IMR-90 (cell line): ENCODE measurements around the gene PCCA. TPM values are rescaled to one million over a fixed set of nuclear protein-coding genes. Genes with fewer than 3 reads are reported as not detected.
A peak's percentile ranks its signal among the peaks of the same experiment; 100 is the strongest.

Experiments used
- ATAC-seq: fragments of 200-7000 bp; cut with Tn5 transposase; 2 replicates; pipeline ENCODE4 v1.9.1; 2020; ENCODE audit warnings: low read depth, mild to moderate bottlenecking, moderate library complexity
- BruUV-seq: library from RNA; stranded (reverse); fragments of 400-500 nt; replicated peaks from 2 replicates; lab custom pipeline; 2021; lab: Mats Ljungman, UMichigan
- CTCF ChIA-PET: fragments of 300-600 bp; formaldehyde crosslinking; extraction: SDS; loops from one replicate; lab custom pipeline; 2021; ENCODE audit warnings: antibody characterized with exemption; lab: Yijun Ruan, JAX
- POLR2A ChIA-PET: fragments of 300-600 bp; sonication (Branson Sonifier 250); formaldehyde crosslinking; loops from one replicate; lab custom pipeline; 2022; ENCODE audit warnings: antibody characterized with exemption; ENCODE audit not compliant: unreplicated experiment; lab: Charles Lee
- DNase-seq: peaks from one replicate; pipeline ENCODE4 v3.0.0; 2013
- H2AFZ ChIP-seq: replicated peaks from 2 replicates; pipeline ENCODE3; 2013; ENCODE audit warnings: low read length, mild to moderate bottlenecking; ENCODE audit not compliant: poor library complexity
- H2AK5ac ChIP-seq: 2 replicates; pipeline ENCODE4 v1.6.1; 2013; ENCODE audit warnings: low read depth, low read length, inconsistent platforms
- H2AK9ac ChIP-seq: replicated peaks from 2 replicates; pipeline ENCODE3; 2013; ENCODE audit warnings: mild to moderate bottlenecking, low read depth, low read length, moderate library complexity; ENCODE audit not compliant: poor library complexity
- H2BK120ac ChIP-seq: 2 replicates; pipeline ENCODE4 v1.6.1; 2013; ENCODE audit warnings: low read depth, low read length, inconsistent platforms
- H2BK15ac ChIP-seq: 3 replicates; pipeline ENCODE4 v1.6.1; 2013; ENCODE audit warnings: low read depth, low read length, inconsistent platforms
- H2BK20ac ChIP-seq: 2 replicates; pipeline ENCODE4 v1.6.1; 2013; ENCODE audit warnings: low read depth, mild to moderate bottlenecking, inconsistent platforms, low read length, moderate library complexity
- H2BK5ac ChIP-seq: 2 replicates; pipeline ENCODE4 v1.6.1; 2013; ENCODE audit warnings: mild to moderate bottlenecking, low read depth, low read length, inconsistent platforms; ENCODE audit not compliant: poor library complexity, severe bottlenecking
- H3K14ac ChIP-seq: replicated peaks from 2 replicates; pipeline ENCODE4 v1.6.1; 2013; ENCODE audit warnings: low read depth, low read length, inconsistent platforms
- H3K18ac ChIP-seq: 2 replicates; pipeline ENCODE4 v1.6.1; 2013; ENCODE audit warnings: low read depth, low read length, control low read depth
- H3K23ac ChIP-seq: 2 replicates; pipeline ENCODE4 v1.6.1; 2013; ENCODE audit warnings: low read depth, low read length, inconsistent platforms
- H3K27ac ChIP-seq: 2 replicates; pipeline ENCODE4 v1.5.1; 2013; ENCODE audit warnings: mild to moderate bottlenecking, control low read depth, low read length; ENCODE audit not compliant: insufficient read depth
- H3K27me3 ChIP-seq: 2 replicates; pipeline ENCODE4 v1.6.1; 2013; ENCODE audit warnings: low read length; ENCODE audit not compliant: control insufficient read depth, insufficient read depth
- H3K36me3 ChIP-seq: 2 replicates; pipeline ENCODE4 v1.6.1; 2013; ENCODE audit warnings: low read length, mixed read lengths; ENCODE audit not compliant: control insufficient read depth, insufficient read depth
- H3K4ac ChIP-seq: 2 replicates; pipeline ENCODE4 v1.6.1; 2013; ENCODE audit warnings: low read depth, low read length, inconsistent platforms
- H3K4me1 ChIP-seq: 2 replicates; pipeline ENCODE4 v1.6.1; 2013; ENCODE audit warnings: low read length, mixed read lengths; ENCODE audit not compliant: control insufficient read depth, insufficient read depth
- H3K4me2 ChIP-seq: 2 replicates; pipeline ENCODE4 v1.6.1; 2013; ENCODE audit warnings: low read depth, mild to moderate bottlenecking, control low read depth, low read length, moderate library complexity
- H3K4me3 ChIP-seq: 2 replicates; pipeline ENCODE4 v1.5.1; 2013; ENCODE audit warnings: low read depth, mild to moderate bottlenecking, control low read depth, low read length, moderate library complexity; ENCODE audit not compliant: insufficient read depth
- H3K56ac ChIP-seq: 2 replicates; pipeline ENCODE4 v1.6.1; 2013; ENCODE audit warnings: low read length, inconsistent platforms; ENCODE audit not compliant: insufficient read depth; ENCODE audit errors: extremely low read depth
- H3K79me1 ChIP-seq, 2 experiments: 2 replicates each; pipeline ENCODE4 v1.6.1; 2013; ENCODE audit warnings: low read length in 2 of 2, inconsistent platforms in 1 of 2, low read depth in 1 of 2
- H3K9ac ChIP-seq: 2 replicates; pipeline ENCODE4 v1.6.1; 2013; ENCODE audit warnings: low read depth, low read length, control low read depth
- H3K9me1 ChIP-seq: 2 replicates; pipeline ENCODE4 v1.6.1; 2013; ENCODE audit warnings: low read length, inconsistent platforms; ENCODE audit not compliant: insufficient read depth
- H3K9me3 ChIP-seq: 2 replicates; pipeline ENCODE4 v1.6.1; 2013; ENCODE audit warnings: low read length; ENCODE audit not compliant: control insufficient read depth, insufficient read depth
- H4K20me1 ChIP-seq: 2 replicates; pipeline ENCODE4 v1.6.1; 2013; ENCODE audit warnings: low read length, inconsistent platforms; ENCODE audit not compliant: insufficient read depth
- H4K5ac ChIP-seq: 2 replicates; pipeline ENCODE4 v1.6.1; 2013; ENCODE audit warnings: mild to moderate bottlenecking, low read depth, low read length, control low read depth
- H4K8ac ChIP-seq, 2 experiments: 2 replicates each; pipeline ENCODE4 v1.6.1; 2013; ENCODE audit warnings: low read depth in 2 of 2, low read length in 2 of 2, control low read depth in 1 of 2, inconsistent platforms in 1 of 2
- H4K91ac ChIP-seq: 2 replicates; pipeline ENCODE4 v1.6.1; 2013; ENCODE audit warnings: low read depth, low read length, inconsistent platforms; ENCODE audit not compliant: insufficient read depth
- BHLHE40 ChIP-seq: fragments of 150-350 bp; IDR thresholded peaks from 2 replicates; pipeline ENCODE4 v1.6.1; 2016; ENCODE audit warnings: mild to moderate bottlenecking, low read depth, low read length
- CEBPB ChIP-seq: IDR thresholded peaks from 2 replicates; pipeline ENCODE4 v1.6.1; 2012; ENCODE audit warnings: low read depth, low read length, improper control_type of control experiment
- CHD1 ChIP-seq: IDR thresholded peaks from 2 replicates; pipeline ENCODE4 v1.6.1; 2012; ENCODE audit warnings: low read depth, low read length, improper control_type of control experiment
- FOS ChIP-seq: fragments of 150-350 bp; IDR thresholded peaks from 2 replicates; pipeline ENCODE4 v1.6.1; 2016; ENCODE audit warnings: low read depth, low read length
- MAFK ChIP-seq: IDR thresholded peaks from 2 replicates; pipeline ENCODE4 v1.6.1; 2012; ENCODE audit warnings: low read depth, low read length, improper control_type of control experiment
- MAZ ChIP-seq: IDR thresholded peaks from 2 replicates; pipeline ENCODE4 v1.6.1; 2012; ENCODE audit warnings: low read depth, mild to moderate bottlenecking, low read length, improper control_type of control experiment, moderate library complexity, borderline replicate concordance
- NFE2L2 ChIP-seq: fragments of 150-350 bp; IDR thresholded peaks from 2 replicates; pipeline ENCODE4 v1.6.1; 2016; ENCODE audit warnings: low read depth, mild to moderate bottlenecking, low read length
- POLR2A ChIP-seq: IDR thresholded peaks from 2 replicates; pipeline ENCODE4 v1.6.1; 2012; ENCODE audit warnings: mild to moderate bottlenecking, low read depth, low read length
- RAD21 ChIP-seq: IDR thresholded peaks from 2 replicates; pipeline ENCODE4 v1.6.1; 2012; ENCODE audit warnings: low read length, improper control_type of control experiment
- RFX5 ChIP-seq: IDR thresholded peaks from 2 replicates; pipeline ENCODE4 v1.8.0; 2012; ENCODE audit warnings: low read depth, mild to moderate bottlenecking, low read length, moderate library complexity
- WGBS, 2 experiments: methylation state at CpG; one replicate each; pipeline versions ENCODE4 v1.1.5 to v1.1.7; 2013; ENCODE audit warnings: missing lambda C conversion rate in 2 of 2; ENCODE audit not compliant: insufficient read length in 1 of 2; ENCODE audit errors: extremely low coverage in 2 of 2; 5-methylcytosine and 5-hydroxymethylcytosine counted together
- dilution Hi-C: fragments of 300-500 bp; cut with HindIII; formaldehyde crosslinking; loops from one replicate; pipeline ENCODE4 v1.14.3; 2018; ENCODE audit warnings: low sequenced_read_pairs; ENCODE audit not compliant: unreplicated experiment
- in situ Hi-C: fragments of 300-500 bp; cut with MboI; formaldehyde crosslinking; loops from 3 replicates; pipeline ENCODE4 v1.14.3; 2019; ENCODE audit warnings: low sequenced_read_pairs, inconsistent platforms, mixed read lengths
- intact Hi-C: fragments of 100-400 bp; cut with micrococcal nuclease; formaldehyde crosslinking; loops from 2 replicates; pipeline ENCODE4 v1.10.0; 2022
- polyA plus RNA-seq, 3 experiments: library from polyadenylated mRNA; depleted of rRNA; stranded (reverse); fragments of >200 nt; gene quantifications; 2 replicates each; pipeline ENCODE4 v1.2.3, GENCODE V29; 2012; ENCODE audit warnings: low replicate concordance in 1 of 3
- total RNA-seq: library from RNA; depleted of rRNA; stranded (reverse); fragments of >200 nt; gene quantifications from 2 replicates; pipeline ENCODE4 v1.2.3, GENCODE V29; 2012

Gene PCCA
- total and polyA plus RNA-seq, 2 of the 4 experiments (the other 2 are of a cell fraction), result 7.6 to 24.0 TPM

DNA sequence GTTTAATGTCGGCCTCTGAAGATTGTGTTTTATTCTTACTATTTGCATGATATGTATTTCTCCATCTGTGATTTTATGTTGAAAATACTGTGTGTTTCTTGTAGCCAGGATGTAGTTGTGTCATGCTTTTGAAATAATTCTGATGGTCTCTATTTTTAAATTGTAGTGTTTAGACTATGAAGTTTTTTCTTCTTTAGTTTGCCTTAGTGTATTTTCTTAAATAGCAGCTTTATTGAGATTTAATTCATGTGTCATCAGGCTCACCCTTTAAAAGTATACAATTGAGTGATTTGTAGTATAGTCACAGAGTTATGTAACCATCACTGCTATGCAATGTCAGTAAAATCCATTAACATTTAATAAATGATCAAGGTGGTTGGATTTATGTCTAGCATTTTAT lies 74.5 kb downstream of the PCCA start:
- WGBS, 2 experiments, result no CpG with 5 or more reads among the region's 1 CpG
- Histone ChIP-seq H3K14ac (no peak overlapping the region), H2BK5ac (peak overlapping the region; percentile 34), H3K9me3 (no peaks in the 10 kb centered on the region), H3K4me2 (peak overlapping the region; percentile 76; the same call in 1 of the 2 replicates), H2BK15ac (no peak overlapping the region), H4K8ac (no peak overlapping the region), H3K18ac (peak overlapping the region; percentile 5; the same call in 1 of the 2 replicates), H3K4ac (no peak overlapping the region), H3K36me3 (peaks cover 5% of the 10 kb centered on the region; the same call in 1 of the 2 replicates), H3K56ac (no peak overlapping the region), H2AFZ (no peak overlapping the region), H4K20me1 (no peaks in the 10 kb centered on the region), H3K4me1 (peaks cover 11% of the 10 kb centered on the region), H3K23ac (no peak overlapping the region), H3K9me1 (0 out of 2 replicates have a peak, but pooled peaks cover 3% of the 10 kb centered on the region), H4K91ac (no peak overlapping the region), H3K79me1 (peaks cover 0 to 2% of the 10 kb centered on the region in 2 experiments; a peak in 2 of 4 replicates), H3K9ac (no peak overlapping the region), H2AK5ac (no peak overlapping the region), H2BK20ac (0 out of 2 replicates have a peak overlapping the region, but pooled peaks have one; percentile 37), H3K4me3 (no peak overlapping the region), H3K27ac (no peak overlapping the region), H3K27me3 (no peaks in the 10 kb centered on the region), H2AK9ac (no peak overlapping the region), H4K5ac (no peak overlapping the region; the same call in 1 of the 2 replicates), H2BK120ac (0 out of 2 replicates have a peak overlapping the region, but pooled peaks have one; percentile 6)
- intact Hi-C loops (loop anchor here (5.0 kb wide), 1 partner anchor 49 kb away; no protein-coding TSS in a partner anchor), in situ Hi-C loops (no loop called here), dilution Hi-C loops (no loop called here)
- peak; percentile 61 for DNase-seq
- peak; percentile 84 for ATAC-seq
- CTCF ChIA-PET, result no interaction called here
- POLR2A ChIA-PET, result no interaction called here
- no TSS peak for BruUV-seq
- TF ChIP-seq RFX5 (no peak), MAZ (no peak), CEBPB (0 out of 2 replicates have a peak, but pooled peaks have one; percentile 13), CHD1 (no peak), FOS (0 out of 2 replicates have a peak, but pooled peaks have one; percentile 14), NFE2L2 (no peak), POLR2A (no peak), RAD21 (no peak), MAFK (no peak), BHLHE40 (no peak)
